Measurements from ENCODE around the gene EEF1G. TPM values are rescaled to one million over a fixed set of nuclear protein-coding genes. Genes with fewer than 3 reads are reported as not detected.

Gene EEF1G
- total and polyA plus RNA-seq, 2 of the 13 experiments (the other 11 are each of a cell fraction or from before 2014, with no cell fraction given) = 1,787 to 2,144 TPM

DNA sequence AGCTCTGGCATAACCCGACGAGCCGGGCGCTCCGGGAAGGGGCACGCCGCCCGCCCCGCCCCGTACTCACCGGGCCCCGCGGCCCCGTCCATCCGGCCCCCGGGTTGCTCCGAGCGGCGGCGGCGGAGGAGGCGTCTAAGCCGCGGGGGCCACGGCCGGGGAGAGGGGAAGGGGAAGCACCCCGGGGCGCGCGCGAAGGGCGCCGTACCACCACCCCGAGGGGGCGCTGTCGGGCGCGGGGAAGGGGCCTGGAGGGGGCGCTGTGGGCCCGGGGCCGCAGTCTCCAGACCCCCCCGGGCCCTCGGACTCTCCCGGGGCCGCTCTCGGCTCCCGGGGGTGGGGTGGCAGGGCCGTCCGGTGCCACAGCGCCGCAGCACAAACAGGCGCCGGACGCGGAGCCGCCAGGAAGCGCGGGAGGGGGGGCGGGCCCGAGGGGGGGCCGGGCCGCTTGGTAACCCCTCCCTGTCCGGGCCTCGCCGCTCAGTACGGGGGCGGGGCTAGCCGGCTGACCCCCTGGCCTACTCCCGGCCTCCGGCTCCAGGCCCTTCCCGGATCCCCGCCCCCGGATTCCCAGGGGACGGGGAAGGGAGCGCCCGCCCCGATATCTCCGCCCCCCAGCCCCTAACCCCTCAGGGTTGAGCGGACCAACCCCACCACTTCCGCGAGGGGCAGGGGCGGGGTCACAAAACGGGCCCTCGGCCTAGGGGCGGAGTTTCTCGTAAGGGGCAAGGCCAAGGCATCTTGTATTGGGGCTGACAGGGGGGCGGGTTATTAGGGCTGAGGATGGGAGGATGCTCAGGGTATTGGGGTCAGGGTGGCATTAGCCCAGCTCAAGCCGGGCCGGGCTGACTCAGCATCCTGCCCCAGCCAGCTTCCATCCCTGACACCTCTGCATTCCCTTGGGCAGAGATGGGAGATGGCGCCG lies 38.9 kb upstream of the EEF1G start, which contains the start of the genes EML3 and ROM1 (continued):
- TF ChIP-seq, protein P1, sequence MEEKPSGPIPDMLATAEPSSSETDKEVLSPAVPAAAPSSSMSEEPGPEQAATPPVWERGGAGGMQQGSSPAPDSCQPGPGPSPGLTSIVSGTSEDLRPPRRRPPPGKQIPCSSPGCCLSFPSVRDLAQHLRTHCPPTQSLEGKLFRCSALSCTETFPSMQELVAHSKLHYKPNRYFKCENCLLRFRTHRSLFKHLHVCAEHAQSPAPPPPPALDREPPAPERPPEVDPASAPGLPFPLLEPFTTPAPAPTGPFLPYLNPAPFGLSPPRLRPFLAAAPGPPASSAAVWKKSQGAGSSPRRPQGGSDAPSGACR (CRISPR knock-in tag; IDR thresholded peaks at IDR 0.05) = peak; percentile 24; the same call in 1 of the 2 replicates
- TF ChIP-seq ZNF749 (CRISPR knock-in tag; IDR thresholded peaks at IDR 0.05; ENCODE audit: borderline replicate concordance) (0 out of 2 replicates have a peak, but pooled peaks have one; percentile 50), TCF12 (IDR thresholded peaks at IDR 0.05) (no peak), TCF12 (CRISPR knock-in tag; IDR thresholded peaks at IDR 0.05) (peak; percentile 55; the same call in 1 of the 2 replicates)
- TF ChIP-seq, protein P2, sequence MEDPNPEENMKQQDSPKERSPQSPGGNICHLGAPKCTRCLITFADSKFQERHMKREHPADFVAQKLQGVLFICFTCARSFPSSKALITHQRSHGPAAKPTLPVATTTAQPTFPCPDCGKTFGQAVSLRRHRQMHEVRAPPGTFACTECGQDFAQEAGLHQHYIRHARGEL (CRISPR knock-in tag; IDR thresholded peaks at IDR 0.05) = no peak
- TF ChIP-seq, protein P3, sequence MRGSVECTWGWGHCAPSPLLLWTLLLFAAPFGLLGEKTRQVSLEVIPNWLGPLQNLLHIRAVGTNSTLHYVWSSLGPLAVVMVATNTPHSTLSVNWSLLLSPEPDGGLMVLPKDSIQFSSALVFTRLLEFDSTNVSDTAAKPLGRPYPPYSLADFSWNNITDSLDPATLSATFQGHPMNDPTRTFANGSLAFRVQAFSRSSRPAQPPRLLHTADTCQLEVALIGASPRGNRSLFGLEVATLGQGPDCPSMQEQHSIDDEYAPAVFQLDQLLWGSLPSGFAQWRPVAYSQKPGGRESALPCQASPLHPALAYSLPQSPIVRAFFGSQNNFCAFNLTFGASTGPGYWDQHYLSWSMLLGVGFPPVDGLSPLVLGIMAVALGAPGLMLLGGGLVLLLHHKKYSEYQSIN (CRISPR knock-in tag; IDR thresholded peaks at IDR 0.05; ENCODE audit: borderline replicate concordance) = no peak

DNA sequence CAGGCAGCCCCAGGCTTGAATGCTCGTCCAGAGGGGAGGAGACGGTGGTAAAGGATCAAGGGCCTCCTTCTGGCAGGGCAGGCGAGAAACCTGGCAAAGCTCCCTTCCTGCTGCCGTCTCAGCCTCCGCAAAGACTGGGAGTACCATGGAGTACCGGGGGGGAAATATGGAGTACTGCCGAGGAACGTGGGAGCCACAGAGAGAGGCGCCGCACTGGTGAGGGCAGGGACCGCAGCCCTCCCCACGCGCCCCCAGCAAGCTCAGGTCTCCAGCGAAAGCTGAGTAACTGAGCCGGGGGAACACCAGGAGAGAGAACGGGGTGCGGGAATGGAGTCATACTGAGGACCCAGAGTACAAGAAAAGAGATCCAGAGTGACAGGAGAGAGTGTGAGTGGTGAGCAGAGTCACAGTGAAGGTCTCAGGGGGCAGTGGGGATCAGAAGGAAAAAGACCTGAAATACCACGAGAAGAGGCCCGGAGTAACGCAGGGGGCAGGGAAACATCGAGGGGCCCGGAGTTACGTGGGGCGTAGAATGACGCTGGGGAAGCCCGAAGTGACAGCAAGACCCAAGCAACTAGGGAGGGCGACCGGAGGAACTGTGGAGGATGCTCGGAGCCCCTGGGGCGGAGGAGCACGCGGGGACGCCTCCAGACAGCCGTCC lies 38.1 kb upstream of the EEF1G start:
- Histone ChIP-seq H3K4me3 (replicated peaks in 1 of 3; ENCODE audit: insufficient read depth in 1 of 3, low read depth in 2 of 3, low read length in 3 of 3) (peak overlapping the region; percentile 77 to 93 (median 77)), H3K27me3 (ENCODE audit: control insufficient read depth in 1 of 2, insufficient read depth in 2 of 2, low read length in 2 of 2) (no peaks in the 10 kb centered on the region; a peak in 1 of 5 replicates), H3K36me3 (replicated peaks in 1 of 2; ENCODE audit: control insufficient read depth in 1 of 2, insufficient read depth in 2 of 2, low read length in 2 of 2) (no peaks in the 10 kb centered on the region), H3K79me2 (ENCODE audit: insufficient read depth, low read length) (peaks cover 2% of the 10 kb centered on the region), H3K4me2 (ENCODE audit: low read depth, low read length) (peak overlapping the region; percentile 96), H4K20me1 (ENCODE audit: insufficient read depth, low read length) (no peaks in the 10 kb centered on the region), H3K4me1 (ENCODE audit: insufficient read depth, low read length) (peaks cover 58% of the 10 kb centered on the region), H3K9me3 (ENCODE audit: low read length) (no peaks in the 10 kb centered on the region), H2AFZ (ENCODE audit: low read length) (peak overlapping the region; percentile 76), H3K27ac (ENCODE audit: extremely low read length, insufficient read depth, low read length) (peak overlapping the region; percentile 64), H3K9ac (ENCODE audit: insufficient read depth, low read depth, low read length) (peak overlapping the region; percentile 80)
- BruUV-seq (replicated peaks) = no TSS peak
- intact Hi-C loops (cut with micrococcal nuclease; ENCODE audit: unreplicated experiment) (loop anchor here (5.0 kb wide), 1 partner anchor 40 kb away; the partner anchor contains the start of gene INTS5), in situ Hi-C loops (cut with HindIII; ENCODE audit: extremely low pct_ligation_motif_present, low pct_unique_long_range_greater_than_20kb) (no loop called here)
- DNase-seq (ENCODE audit: low spot score) (no peak), FAIRE-seq (no peak), ATAC-seq (peak; percentile 22)
- ChIA-PET CTCF (ENCODE audit: low intra/inter-chr PET ratio, low total read pairs) (interaction anchor here (1.4 to 2.3 kb wide), 3 partner anchors 10 to 83 kb away, joined by 4 to 14 read pairs (median 6); partner anchors contain the start of genes B3GAT3 and TUT1), POLR2A (interaction anchor here (0.7 to 4.0 kb wide), 13 partner anchors 10 to 230 kb away, joined by 3 to 39 read pairs (median 6); partner anchors contain the start of genes B3GAT3, C11orf98, CSKMT and EEF1G)
- 2% methylated on average over 26 of the region's 34 CpGs for WGBS (ENCODE audit: low lambda C conversion rate)
- TF ChIP-seq SMARCE1 (IDR thresholded peaks at IDR 0.05; ENCODE audit: borderline replicate concordance) (no peak), ZNF549 (CRISPR knock-in tag; IDR thresholded peaks at IDR 0.05) (no peak)
- TF ChIP-seq, protein P4, sequence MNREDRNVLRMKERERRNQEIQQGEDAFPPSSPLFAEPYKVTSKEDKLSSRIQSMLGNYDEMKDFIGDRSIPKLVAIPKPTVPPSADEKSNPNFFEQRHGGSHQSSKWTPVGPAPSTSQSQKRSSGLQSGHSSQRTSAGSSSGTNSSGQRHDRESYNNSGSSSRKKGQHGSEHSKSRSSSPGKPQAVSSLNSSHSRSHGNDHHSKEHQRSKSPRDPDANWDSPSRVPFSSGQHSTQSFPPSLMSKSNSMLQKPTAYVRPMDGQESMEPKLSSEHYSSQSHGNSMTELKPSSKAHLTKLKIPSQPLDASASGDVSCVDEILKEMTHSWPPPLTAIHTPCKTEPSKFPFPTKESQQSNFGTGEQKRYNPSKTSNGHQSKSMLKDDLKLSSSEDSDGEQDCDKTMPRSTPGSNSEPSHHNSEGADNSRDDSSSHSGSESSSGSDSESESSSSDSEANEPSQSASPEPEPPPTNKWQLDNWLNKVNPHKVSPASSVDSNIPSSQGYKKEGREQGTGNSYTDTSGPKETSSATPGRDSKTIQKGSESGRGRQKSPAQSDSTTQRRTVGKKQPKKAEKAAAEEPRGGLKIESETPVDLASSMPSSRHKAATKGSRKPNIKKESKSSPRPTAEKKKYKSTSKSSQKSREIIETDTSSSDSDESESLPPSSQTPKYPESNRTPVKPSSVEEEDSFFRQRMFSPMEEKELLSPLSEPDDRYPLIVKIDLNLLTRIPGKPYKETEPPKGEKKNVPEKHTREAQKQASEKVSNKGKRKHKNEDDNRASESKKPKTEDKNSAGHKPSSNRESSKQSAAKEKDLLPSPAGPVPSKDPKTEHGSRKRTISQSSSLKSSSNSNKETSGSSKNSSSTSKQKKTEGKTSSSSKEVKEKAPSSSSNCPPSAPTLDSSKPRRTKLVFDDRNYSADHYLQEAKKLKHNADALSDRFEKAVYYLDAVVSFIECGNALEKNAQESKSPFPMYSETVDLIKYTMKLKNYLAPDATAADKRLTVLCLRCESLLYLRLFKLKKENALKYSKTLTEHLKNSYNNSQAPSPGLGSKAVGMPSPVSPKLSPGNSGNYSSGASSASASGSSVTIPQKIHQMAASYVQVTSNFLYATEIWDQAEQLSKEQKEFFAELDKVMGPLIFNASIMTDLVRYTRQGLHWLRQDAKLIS (CRISPR knock-in tag; IDR thresholded peaks at IDR 0.05) = no peak
- TF ChIP-seq, protein P5, sequence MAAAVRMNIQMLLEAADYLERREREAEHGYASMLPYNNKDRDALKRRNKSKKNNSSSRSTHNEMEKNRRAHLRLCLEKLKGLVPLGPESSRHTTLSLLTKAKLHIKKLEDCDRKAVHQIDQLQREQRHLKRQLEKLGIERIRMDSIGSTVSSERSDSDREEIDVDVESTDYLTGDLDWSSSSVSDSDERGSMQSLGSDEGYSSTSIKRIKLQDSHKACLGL (CRISPR knock-in tag; IDR thresholded peaks at IDR 0.05) = 0 out of 2 replicates have a peak, but pooled peaks have one; percentile 10
- TF ChIP-seq, protein P6, sequence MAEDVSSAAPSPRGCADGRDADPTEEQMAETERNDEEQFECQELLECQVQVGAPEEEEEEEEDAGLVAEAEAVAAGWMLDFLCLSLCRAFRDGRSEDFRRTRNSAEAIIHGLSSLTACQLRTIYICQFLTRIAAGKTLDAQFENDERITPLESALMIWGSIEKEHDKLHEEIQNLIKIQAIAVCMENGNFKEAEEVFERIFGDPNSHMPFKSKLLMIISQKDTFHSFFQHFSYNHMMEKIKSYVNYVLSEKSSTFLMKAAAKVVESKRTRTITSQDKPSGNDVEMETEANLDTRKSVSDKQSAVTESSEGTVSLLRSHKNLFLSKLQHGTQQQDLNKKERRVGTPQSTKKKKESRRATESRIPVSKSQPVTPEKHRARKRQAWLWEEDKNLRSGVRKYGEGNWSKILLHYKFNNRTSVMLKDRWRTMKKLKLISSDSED (CRISPR knock-in tag; IDR thresholded peaks at IDR 0.05) = no peak

All from HepG2 (cell line).